ENCODE results near the gene SPON1.

The SPON1 gene

GRCh38 chr11:14105446-14105845, 142.9 kb downstream of the SPON1 start:
- TF ChIP-seq POLR2AphosphoS5 (IDR thresholded peaks at IDR 0.05; ENCODE audit: low read depth, low read length) (no peak), FOXP2 (optimal IDR thresholded peaks at IDR 0.05; ENCODE audit: borderline replicate concordance, extremely low read depth, extremely low read length, insufficient read depth) (no peak), REST (IDR thresholded peaks at IDR 0.05; ENCODE audit: insufficient read depth in 1 of 2, low read depth in 2 of 2, low read length in 2 of 2) (no peak)

GRCh38 chr11:14106303-14107049, 144.0 kb downstream of the SPON1 start:
- TF ChIP-seq POLR2AphosphoS5 (IDR thresholded peaks at IDR 0.05; ENCODE audit: low read depth, low read length) (no peak), SIN3A (IDR thresholded peaks at IDR 0.05; ENCODE audit: borderline replicate concordance, insufficient read depth, low read length) (no peak), REST (IDR thresholded peaks at IDR 0.05; ENCODE audit: insufficient read depth in 1 of 2, low read depth in 2 of 2, low read length in 2 of 2) (no peak), TAF1 (IDR thresholded peaks at IDR 0.05; ENCODE audit: borderline replicate concordance, insufficient read depth, low read length) (no peak), FOXP2 (optimal IDR thresholded peaks at IDR 0.05; ENCODE audit: borderline replicate concordance, extremely low read depth, extremely low read length, insufficient read depth) (no peak)

GRCh38 chr11:14107050-14107430, 144.5 kb downstream of the SPON1 start:
- no peak for TF ChIP-seq REST (IDR thresholded peaks at IDR 0.05; ENCODE audit: insufficient read depth in 1 of 2, low read depth in 2 of 2, low read length in 2 of 2)
- no peak for TF ChIP-seq TAF1 (IDR thresholded peaks at IDR 0.05; ENCODE audit: borderline replicate concordance, insufficient read depth, low read length)
- TF ChIP-seq SIN3A (IDR thresholded peaks at IDR 0.05; ENCODE audit: borderline replicate concordance, insufficient read depth, low read length), result no peak
- no peak for TF ChIP-seq FOXP2 (optimal IDR thresholded peaks at IDR 0.05; ENCODE audit: borderline replicate concordance, extremely low read depth, extremely low read length, insufficient read depth)
- no peak for TF ChIP-seq POLR2AphosphoS5 (IDR thresholded peaks at IDR 0.05; ENCODE audit: low read depth, low read length)

- TF ChIP-seq FOXP2 (optimal IDR thresholded peaks at IDR 0.05; ENCODE audit: borderline replicate concordance, extremely low read depth, extremely low read length, insufficient read depth), result no peak
- TF ChIP-seq REST (IDR thresholded peaks at IDR 0.05; ENCODE audit: insufficient read depth in 1 of 2, low read depth in 2 of 2, low read length in 2 of 2), result peak in 1 of 2 experiments; percentile 57; a peak in 1 of 4 replicates
These were observed 147.2 kb downstream of the SPON1 start for GRCh38 chr11:14109742-14110141.

- TF ChIP-seq FOXP2 (optimal IDR thresholded peaks at IDR 0.05; ENCODE audit: borderline replicate concordance, extremely low read depth, extremely low read length, insufficient read depth), result no peak
- TF ChIP-seq REST (IDR thresholded peaks at IDR 0.05; ENCODE audit: insufficient read depth in 1 of 2, low read depth in 2 of 2, low read length in 2 of 2), result peak in 1 of 2 experiments; percentile 45; a peak in 1 of 4 replicates
These were observed 148.1 kb downstream of the SPON1 start for GRCh38 chr11:14110629-14111028.

All from PFSK-1 (cell line).